Measurements from ENCODE around the gene PRG3.

DNA sequence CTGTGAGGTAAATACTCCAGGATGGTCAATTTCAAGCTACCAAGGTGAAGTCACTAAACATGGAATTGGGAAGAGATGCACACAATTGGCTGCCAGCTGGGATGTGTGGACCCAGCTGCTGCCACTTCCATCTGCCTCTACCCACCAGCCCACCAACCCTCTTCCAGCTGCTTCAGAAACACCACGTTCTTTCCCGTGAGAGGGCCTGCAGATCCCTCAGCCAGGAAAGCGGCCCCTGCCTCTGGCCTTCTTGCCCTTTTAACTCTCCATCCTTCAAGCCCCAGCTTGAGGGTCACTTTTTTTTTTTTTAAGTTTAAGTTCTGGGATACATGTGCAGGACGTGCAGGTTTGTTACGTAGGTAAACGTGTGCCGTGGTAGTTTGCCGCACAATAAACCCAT, 20.0 kb downstream of the PRG3 start:
- TF ChIP-seq POLR2A (IDR thresholded peaks at IDR 0.05) (no peak), POLR2AphosphoS5 (IDR thresholded peaks at IDR 0.05) (no peak)
- TF ChIP-seq, protein P1, sequence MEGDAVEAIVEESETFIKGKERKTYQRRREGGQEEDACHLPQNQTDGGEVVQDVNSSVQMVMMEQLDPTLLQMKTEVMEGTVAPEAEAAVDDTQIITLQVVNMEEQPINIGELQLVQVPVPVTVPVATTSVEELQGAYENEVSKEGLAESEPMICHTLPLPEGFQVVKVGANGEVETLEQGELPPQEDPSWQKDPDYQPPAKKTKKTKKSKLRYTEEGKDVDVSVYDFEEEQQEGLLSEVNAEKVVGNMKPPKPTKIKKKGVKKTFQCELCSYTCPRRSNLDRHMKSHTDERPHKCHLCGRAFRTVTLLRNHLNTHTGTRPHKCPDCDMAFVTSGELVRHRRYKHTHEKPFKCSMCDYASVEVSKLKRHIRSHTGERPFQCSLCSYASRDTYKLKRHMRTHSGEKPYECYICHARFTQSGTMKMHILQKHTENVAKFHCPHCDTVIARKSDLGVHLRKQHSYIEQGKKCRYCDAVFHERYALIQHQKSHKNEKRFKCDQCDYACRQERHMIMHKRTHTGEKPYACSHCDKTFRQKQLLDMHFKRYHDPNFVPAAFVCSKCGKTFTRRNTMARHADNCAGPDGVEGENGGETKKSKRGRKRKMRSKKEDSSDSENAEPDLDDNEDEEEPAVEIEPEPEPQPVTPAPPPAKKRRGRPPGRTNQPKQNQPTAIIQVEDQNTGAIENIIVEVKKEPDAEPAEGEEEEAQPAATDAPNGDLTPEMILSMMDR (IDR thresholded peaks at IDR 0.05): no peak
